Stimulated activated CD8-positive, alpha-beta memory T cell treated with anti-CD3 and anti-CD28 coated beads, Interleukin-2, amount 100 ng/mL, for 1 hour (primary cell): ENCODE measurements around the gene NPSR1.

Experiments used
- DNase-seq, 2 donors: peaks; one replicate each; pipeline ENCODE4 v3.0.0-alpha.2; 2020; ENCODE audit warnings: low read depth in 2 of 2

NPSR1 gene

GRCh38 chr7:34720289-34720688 lies 62.3 kb downstream of the NPSR1 start:
- no peak for DNase-seq

DNA sequence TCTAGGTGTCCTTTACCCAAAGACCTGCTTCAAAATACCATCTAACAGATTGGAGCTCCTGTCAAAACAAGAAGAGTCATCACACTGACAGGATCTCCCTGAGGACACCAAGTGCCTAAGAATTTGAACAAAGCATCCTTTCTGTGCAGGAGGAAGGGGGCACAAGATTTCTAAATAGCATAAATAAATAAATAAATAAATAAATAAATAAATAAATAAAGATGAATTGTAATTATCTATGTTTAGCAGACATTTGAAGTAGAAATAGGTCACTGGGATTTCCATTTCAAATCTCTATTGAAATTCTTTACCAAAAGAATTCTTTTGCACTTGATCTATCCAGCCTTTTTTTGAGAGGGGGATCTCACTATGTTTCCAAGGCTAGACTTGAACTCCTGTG lies 65.3 kb downstream of the NPSR1 start:
- no peak for DNase-seq

- no peak for DNase-seq
These were observed 66.0 kb downstream of the NPSR1 start for GRCh38 chr7:34723866-34724490.

DNA sequence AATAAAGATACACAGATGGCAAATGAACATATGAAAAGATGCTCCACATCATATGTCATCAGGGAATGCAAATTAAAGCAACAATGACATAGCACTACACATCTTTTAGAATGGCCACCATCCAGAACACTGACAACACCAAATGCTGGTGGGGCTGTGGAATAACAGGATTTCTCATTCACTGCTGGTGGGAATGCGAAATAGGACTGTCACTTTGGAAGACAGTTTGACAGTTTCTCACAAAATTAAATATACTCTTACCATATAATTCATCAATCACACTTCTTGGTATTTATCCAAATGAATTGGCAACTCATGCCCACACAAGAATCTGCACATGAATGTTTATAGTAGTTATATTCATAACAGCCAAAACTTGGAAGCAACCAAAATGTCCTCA lies 68.2 kb downstream of the NPSR1 start:
- DNase-seq = no peak

DNA sequence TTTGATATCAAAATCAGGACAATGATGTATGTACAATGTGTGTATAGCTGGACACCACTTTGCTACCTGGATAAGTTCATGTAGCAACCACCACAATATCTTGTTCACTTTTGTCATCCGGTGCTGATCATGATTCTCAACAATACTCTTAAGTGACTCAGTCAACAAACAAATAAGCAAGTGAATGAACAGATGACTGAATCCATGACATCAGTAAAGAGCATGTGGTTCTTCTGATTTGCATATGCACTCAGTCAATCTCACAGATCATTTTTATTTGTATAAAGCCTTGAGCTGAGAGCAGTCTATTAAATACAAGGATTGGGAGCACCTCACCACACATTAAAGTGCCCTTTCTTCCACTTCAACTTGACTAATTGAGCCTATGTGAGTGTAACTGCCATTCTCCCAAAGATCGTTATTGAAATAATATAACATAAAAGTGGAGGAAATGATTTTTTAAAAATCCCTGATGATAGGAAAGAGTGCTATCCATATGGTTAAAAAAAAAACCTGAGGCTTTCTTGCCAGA lies 69.5 kb downstream of the NPSR1 start:
- no peak for DNase-seq

GRCh38 chr7:34728156-34728555 lies 70.1 kb downstream of the NPSR1 start:
- DNase-seq = no peak

- no peak for DNase-seq
These were observed 76.8 kb downstream of the NPSR1 start for GRCh38 chr7:34734771-34735170.

DNA sequence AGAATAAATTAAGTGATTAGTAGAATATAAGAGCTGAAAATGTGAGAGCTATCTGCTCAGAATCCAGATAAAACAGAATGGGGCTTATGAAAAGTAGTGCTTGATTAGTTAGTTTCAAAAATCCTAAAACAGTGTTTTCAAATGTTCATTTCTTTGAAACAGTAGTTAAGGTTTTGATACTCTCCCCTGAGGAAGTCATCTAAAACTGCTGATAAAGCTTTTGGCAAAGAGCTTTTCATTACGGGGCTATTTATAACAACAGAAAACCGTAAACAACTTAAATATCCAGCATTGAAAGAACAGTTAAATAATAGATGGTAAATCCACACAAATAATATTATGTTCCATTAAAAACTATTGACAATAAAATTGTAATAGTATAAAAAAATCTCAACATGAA lies 77.5 kb downstream of the NPSR1 start:
- DNase-seq = no peak

GRCh38 chr7:34739651-34740300 lies 81.8 kb downstream of the NPSR1 start:
- no peak for DNase-seq

GRCh38 chr7:34740840-34741239 lies 82.8 kb downstream of the NPSR1 start:
- DNase-seq = no peak

- DNase-seq = no peak
These were observed 89.3 kb downstream of the NPSR1 start for GRCh38 chr7:34747176-34747781.

DNA sequence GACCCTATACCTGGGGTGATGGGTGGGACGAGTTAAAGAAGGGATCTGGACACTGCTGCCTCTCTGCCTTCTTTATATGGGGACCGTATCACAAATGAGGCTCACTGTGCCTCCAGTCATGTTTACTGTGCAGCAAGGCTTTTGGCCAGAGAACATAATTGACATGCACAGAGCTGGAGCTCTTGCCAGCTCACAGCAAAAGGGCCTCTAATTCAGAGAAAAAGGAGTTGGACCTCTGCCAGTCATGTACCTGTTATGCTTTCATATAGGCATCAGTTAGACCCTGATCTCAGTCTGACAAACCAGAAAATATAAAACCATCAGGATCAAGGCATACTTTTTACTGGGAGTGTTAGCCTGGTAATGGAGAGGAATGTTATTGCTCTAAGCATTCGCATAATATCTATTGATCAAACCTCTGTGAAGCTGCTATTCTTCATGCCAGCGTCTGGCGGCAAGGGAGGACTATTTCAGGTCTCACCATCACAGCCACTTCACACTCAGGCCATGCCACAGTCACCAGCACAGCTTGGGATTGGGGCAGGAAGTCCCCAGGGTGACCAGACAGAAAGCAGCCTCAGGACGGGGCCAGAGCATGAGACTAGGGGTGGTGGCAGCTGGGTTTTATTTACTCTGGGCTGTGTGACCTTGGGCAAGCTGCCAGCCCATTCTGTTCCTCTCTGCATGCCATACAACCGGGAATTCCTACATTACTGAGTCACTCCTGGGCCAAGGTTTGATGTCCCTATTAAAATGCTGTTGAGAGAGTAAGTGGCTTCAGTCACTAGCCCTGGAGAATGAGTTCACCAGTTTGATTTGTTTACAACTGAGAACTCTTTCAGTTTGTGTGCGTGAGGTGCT lies 90.1 kb downstream of the NPSR1 start:
- no peak for DNase-seq

DNA sequence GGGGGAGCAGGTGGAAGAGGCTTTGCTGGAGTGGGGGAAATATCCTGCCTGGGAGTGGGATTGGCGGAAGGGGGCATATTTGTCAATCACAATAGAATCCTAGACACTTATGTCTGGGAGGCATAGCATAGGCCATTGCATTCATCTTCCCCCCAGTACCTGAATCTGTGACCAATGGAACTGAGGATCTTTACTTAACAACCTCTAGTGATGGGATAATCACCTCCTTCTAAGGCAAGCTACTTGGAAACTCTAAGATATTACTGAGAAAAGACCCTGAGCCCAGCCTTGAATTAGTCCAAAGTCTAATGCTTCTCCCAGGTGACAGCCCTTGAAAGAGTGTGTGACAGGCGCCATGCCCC lies 90.7 kb downstream of the NPSR1 start:
- DNase-seq = no peak

GRCh38 chr7:34749446-34749845 lies 91.4 kb downstream of the NPSR1 start:
- no peak for DNase-seq

DNA sequence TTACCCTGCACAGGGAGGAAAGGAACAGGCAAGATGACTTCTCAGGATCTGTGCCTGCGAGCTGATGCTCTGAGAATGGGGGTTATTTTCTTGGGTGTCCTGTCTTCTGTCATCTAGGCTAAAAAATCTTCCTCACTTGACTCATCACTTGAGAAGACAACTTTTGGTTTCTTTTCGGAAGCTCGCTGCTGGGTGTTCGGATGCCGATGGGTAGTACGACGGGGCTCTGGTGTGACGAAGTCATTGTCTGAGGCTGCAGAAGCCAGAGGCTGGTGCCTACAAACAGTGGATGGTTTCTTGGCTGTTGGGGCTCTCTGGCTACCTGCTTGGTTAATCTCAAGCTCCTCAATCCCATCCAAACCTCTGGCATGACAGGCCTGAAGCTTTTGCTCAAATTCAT lies 92.2 kb downstream of the NPSR1 start:
- DNase-seq = no peak

DNA sequence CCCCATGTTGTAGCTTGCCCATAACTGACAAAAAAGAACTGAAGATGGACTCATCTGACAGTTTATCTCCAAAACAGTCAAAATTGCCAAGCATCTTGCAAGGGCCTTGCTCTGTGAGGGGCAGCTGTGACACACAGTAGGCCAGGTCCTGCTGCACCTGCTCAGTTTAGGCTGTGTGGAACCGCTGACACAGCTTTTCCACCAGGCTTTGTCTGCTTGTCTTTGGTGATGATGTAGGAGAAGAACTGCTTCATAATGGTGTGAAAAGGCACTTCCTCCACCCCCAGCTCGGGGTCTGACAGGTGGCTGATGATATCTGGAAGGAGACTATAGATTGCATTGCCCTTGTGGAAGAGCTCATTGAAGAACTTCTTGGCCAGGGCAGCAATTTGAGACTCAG lies 92.6 kb downstream of the NPSR1 start:
- DNase-seq = no peak

DNA sequence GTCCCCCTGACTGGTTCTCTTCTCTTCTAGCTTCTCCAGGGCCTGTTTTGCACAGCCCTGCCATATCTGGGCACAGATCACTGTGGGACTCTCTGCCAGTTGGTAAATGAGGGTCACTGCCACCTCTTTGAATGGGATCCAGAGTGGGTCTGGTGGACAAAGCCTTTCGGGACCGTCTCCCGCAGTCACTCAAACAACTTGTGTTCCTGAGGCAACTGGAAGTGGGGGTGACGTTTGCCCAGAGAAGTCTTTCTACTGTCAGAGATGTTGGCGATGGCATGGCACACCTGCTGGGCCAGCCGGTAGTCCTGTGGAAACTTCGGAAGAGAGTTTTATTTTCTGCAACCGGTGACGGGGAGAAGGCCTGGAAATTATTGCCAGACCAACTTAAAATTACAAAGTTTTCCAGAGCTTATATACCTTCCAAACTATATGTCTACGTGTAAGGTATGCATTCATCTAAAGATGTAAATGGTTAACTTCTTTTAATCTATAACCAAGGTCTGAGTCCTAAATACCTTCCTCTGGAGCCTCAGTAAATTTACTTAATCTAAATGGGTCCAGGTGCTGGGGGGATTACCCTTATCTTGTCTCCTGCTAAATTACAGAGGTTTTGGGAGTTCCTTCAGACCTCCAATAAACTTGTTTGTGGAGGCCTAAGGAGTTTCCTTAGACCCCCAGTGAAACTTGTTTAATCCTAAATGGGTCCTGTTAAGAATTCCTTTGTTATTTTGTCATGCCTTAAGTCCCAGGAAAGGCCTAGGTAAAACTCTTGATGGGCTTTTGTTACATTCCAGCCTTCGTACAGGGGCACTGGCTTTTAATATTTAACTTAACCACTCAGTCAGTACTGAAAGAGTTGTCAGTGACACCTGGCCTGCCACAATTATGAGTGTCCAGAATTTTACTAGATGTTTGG lies 94.0 kb downstream of the NPSR1 start:
- no peak for DNase-seq

DNA sequence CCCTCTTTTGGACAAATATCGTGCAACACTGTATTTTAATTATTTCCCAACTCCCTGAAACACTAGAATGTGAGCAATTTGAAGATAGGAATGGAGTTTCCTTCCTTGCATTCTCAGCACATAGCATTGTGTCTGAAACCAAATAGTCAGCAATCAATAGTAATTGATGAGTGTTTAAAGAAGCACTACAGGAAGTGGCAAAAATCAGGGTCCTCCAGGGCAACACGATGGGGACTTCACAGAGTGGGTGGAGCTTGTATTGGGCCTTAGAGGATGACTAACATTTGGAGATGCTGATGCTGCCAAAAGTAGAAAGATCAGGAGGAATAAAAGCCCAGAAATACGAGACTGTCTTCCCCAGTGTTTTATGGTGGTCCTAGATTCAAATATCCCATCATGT lies 94.9 kb downstream of the NPSR1 start:
- DNase-seq = no peak

DNA sequence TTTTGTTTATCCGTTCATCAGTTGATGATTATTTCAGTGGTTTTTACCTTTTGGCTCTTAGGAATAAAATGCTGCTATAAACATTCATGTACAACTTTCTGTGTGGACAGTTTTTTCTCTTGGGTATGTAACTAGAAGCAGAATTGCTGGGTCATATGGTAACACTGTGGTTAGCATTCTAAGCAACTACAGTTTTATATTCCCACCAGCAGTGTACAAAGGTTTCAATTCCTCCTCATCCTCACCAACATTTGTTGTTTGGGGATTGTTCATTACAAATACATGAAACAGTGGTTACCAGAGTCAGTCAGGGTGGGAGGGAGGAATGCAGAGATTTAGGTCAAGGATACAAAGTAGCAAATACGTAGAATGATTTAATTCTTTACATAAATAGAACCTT lies 97.0 kb downstream of the NPSR1 start:
- no peak for DNase-seq

GRCh38 chr7:34756025-34756437 lies 98.0 kb downstream of the NPSR1 start:
- DNase-seq = no peak

DNA sequence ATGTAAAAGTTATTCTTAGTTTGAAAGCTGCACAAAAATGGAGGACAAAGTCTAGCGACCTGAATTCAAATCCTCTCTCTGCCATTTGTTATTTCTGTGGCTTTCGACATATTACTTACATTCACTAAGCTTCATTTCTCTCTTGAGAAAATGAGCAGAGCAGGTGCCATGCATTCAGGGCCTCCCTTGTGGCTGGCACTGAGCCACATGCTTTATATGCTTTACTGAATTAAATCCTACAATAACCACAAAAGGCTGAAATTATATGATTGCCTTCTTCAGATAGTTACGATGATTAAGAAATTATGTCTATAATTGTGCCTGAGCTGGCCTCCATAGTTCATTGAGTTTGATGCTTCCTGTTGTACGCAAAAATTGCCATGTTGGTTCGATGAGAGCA lies 98.7 kb downstream of the NPSR1 start:
- no peak for DNase-seq
